Measurements from ENCODE around the gene CRTC3. TPM values are rescaled to one million over a fixed set of nuclear protein-coding genes. Genes with fewer than 3 reads are reported as not detected.
"Not testable (repeated sequence)": the region's sequence is repeated elsewhere in the genome, so short reads cannot be mapped to it uniquely, and the experiment has no call there.

The CRTC3 gene
- total and polyA plus RNA-seq, 2 donors (not counting 3 experiments of a cell fraction or from before 2014, with no cell fraction given): 16.2 to 26.4 TPM

DNA sequence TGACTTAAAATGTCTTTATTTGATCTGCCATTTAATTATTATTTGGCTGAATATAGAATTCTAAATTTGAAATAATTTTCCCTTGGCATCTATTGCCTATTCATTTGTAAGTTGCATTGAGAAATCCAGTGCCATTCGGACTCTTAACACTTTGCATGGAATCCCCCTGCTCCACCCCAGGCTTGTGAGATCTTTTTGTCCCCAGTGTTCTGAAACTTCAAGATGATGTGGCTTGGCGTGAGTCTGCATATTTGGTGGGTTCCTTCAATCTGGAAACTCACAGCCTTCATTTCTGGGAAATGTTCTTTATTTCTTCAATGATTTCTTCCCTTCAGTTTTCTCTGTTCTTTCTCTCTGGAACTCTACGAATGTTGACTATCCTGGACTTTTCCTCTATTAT is 103.6 kb downstream of the CRTC3 start:
- no peaks in the 10 kb centered on the region for H3K9me3 ChIP-seq (replicated peaks; ENCODE audit: control insufficient read depth, insufficient read depth, low read length)
- no peaks in the 10 kb centered on the region for H3K9me1 ChIP-seq (replicated peaks; ENCODE audit: control insufficient read depth, extremely low read depth, insufficient read depth, low read length)
- TF ChIP-seq MYC (IDR thresholded peaks at IDR 0.05; ENCODE audit: low read depth, low read length) (no peak), GATA2 (IDR thresholded peaks at IDR 0.05; ENCODE audit: insufficient read depth, insufficient read length, low read depth, low read length) (no peak), POLR2AphosphoS5 (IDR thresholded peaks at IDR 0.05; ENCODE audit: insufficient read depth, low read depth, low read length) (no peak), EZH2 (IDR thresholded peaks at IDR 0.05; ENCODE audit: borderline replicate concordance, low read depth, low read length, severe bottlenecking) (no peak), FOS (IDR thresholded peaks at IDR 0.05; ENCODE audit: borderline replicate concordance, insufficient read depth, low read length) (no peak), JUN (IDR thresholded peaks at IDR 0.05; ENCODE audit: borderline replicate concordance, insufficient read depth, insufficient read length, low read depth) (no peak), POLR2A (IDR thresholded peaks at IDR 0.05; ENCODE audit: low read depth, low read length) (no peak)
- TF ChIP-seq, protein P1, sequence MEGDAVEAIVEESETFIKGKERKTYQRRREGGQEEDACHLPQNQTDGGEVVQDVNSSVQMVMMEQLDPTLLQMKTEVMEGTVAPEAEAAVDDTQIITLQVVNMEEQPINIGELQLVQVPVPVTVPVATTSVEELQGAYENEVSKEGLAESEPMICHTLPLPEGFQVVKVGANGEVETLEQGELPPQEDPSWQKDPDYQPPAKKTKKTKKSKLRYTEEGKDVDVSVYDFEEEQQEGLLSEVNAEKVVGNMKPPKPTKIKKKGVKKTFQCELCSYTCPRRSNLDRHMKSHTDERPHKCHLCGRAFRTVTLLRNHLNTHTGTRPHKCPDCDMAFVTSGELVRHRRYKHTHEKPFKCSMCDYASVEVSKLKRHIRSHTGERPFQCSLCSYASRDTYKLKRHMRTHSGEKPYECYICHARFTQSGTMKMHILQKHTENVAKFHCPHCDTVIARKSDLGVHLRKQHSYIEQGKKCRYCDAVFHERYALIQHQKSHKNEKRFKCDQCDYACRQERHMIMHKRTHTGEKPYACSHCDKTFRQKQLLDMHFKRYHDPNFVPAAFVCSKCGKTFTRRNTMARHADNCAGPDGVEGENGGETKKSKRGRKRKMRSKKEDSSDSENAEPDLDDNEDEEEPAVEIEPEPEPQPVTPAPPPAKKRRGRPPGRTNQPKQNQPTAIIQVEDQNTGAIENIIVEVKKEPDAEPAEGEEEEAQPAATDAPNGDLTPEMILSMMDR (IDR thresholded peaks at IDR 0.05; ENCODE audit: extremely low read depth in 1 of 2, insufficient read depth in 1 of 2, low read depth in 1 of 2, low read length in 2 of 2): no peak
- TF ChIP-seq, protein P2, sequence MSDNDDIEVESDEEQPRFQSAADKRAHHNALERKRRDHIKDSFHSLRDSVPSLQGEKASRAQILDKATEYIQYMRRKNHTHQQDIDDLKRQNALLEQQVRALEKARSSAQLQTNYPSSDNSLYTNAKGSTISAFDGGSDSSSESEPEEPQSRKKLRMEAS (IDR thresholded peaks at IDR 0.05; ENCODE audit: insufficient read depth, insufficient read length): no peak
- dilution Hi-C loops (cut with MboI; ENCODE audit: extremely low pct_ligation_motif_present, low sequenced_read_pairs) (no loop called here), intact Hi-C loops (cut with micrococcal nuclease) (no loop called here)
- DNase-seq (ENCODE audit: low read depth, low spot score) (no peak), FAIRE-seq (no peak)
- H3K4me1 ChIP-seq (ENCODE audit: control insufficient read depth, extremely low read depth, insufficient read depth, low read length): no peaks in the 10 kb centered on the region
- H3K27me3 ChIP-seq (ENCODE audit: control insufficient read depth in 2 of 2, insufficient read depth in 2 of 2, low read length in 2 of 2): no peaks in the 10 kb centered on the region
- H3K36me3 ChIP-seq (ENCODE audit: control insufficient read depth in 2 of 2, extremely low read depth in 1 of 2, insufficient read depth in 2 of 2, low read length in 2 of 2): peaks cover 6 to 15% of the 10 kb centered on the region in 2 experiments
- no TSS peak for BruUV-seq (replicated peaks)
- H3K9ac ChIP-seq (replicated peaks; ENCODE audit: extremely low read depth, insufficient read depth, low read length): no peak overlapping the region
- CTCF ChIA-PET: no interaction called here
- H2AFZ ChIP-seq (ENCODE audit: low read depth, low read length): no peak overlapping the region
- no peak overlapping the region for H3K27ac ChIP-seq (ENCODE audit: insufficient read depth, low read depth, low read length)
- no peak overlapping the region for H3K4me2 ChIP-seq (ENCODE audit: insufficient read depth, low read length)
- H4K20me1 ChIP-seq (replicated peaks; ENCODE audit: control insufficient read depth, extremely low read depth, insufficient read depth, low read length): no peaks in the 10 kb centered on the region
- no peak overlapping the region for H3K4me3 ChIP-seq (replicated peaks in 1 of 3; ENCODE audit: insufficient read depth in 1 of 3, low read depth in 1 of 3, low read length in 3 of 3)
- POLR2A ChIA-PET: no interaction called here
- no peaks in the 10 kb centered on the region for H3K79me2 ChIP-seq (ENCODE audit: control insufficient read depth, insufficient read depth, low read length)

DNA sequence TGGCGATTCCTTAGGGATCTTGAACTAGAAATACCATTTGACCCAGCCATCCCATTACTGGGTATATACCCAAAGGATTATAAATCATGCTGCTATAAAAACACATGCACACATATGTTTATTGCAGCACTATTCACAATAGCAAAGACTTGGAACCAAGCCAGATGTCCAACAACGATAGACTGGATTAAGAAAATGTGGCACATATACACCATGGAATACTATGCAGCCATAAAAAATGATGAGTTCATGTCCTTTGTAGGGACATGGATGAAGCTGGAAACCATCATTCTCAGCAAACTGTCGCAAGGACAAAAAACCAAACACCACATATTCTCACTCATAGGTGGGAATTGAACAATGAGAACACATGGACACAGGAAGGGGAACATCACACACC is 107.3 kb downstream of the CRTC3 start:
- H3K27me3 ChIP-seq (ENCODE audit: control insufficient read depth in 2 of 2, insufficient read depth in 2 of 2, low read length in 2 of 2); dilution Hi-C loops (cut with MboI; ENCODE audit: extremely low pct_ligation_motif_present, low sequenced_read_pairs); H3K9me3 ChIP-seq (replicated peaks; ENCODE audit: control insufficient read depth, insufficient read depth, low read length); CTCF ChIA-PET; H3K79me2 ChIP-seq (ENCODE audit: control insufficient read depth, insufficient read depth, low read length); BruUV-seq (replicated peaks); H3K9me1 ChIP-seq (replicated peaks; ENCODE audit: control insufficient read depth, extremely low read depth, insufficient read depth, low read length); H3K4me2 ChIP-seq (ENCODE audit: insufficient read depth, low read length); H4K20me1 ChIP-seq (replicated peaks; ENCODE audit: control insufficient read depth, extremely low read depth, insufficient read depth, low read length); intact Hi-C loops (cut with micrococcal nuclease); H3K27ac ChIP-seq (ENCODE audit: insufficient read depth, low read depth, low read length); H3K4me1 ChIP-seq (ENCODE audit: control insufficient read depth, extremely low read depth, insufficient read depth, low read length); H3K4me3 ChIP-seq (replicated peaks in 1 of 3; ENCODE audit: insufficient read depth in 1 of 3, low read depth in 1 of 3, low read length in 3 of 3); FAIRE-seq; DNase-seq (ENCODE audit: low read depth, low spot score); H2AFZ ChIP-seq (ENCODE audit: low read depth, low read length); POLR2A ChIA-PET; H3K9ac ChIP-seq (replicated peaks; ENCODE audit: extremely low read depth, insufficient read depth, low read length): not testable (repeated sequence)
- H3K36me3 ChIP-seq (ENCODE audit: control insufficient read depth in 2 of 2, extremely low read depth in 1 of 2, insufficient read depth in 2 of 2, low read length in 2 of 2): peaks cover 4 to 20% of the 10 kb centered on the region in 2 experiments
